ENCODE measurements around the gene ARPC1B.
A peak's percentile ranks its signal among the peaks of the same experiment; 100 is the strongest.
"Not testable (repeated sequence)": the region's sequence is repeated elsewhere in the genome, so short reads cannot be mapped to it uniquely, and the experiment has no call there.

Gene ARPC1B

DNA sequence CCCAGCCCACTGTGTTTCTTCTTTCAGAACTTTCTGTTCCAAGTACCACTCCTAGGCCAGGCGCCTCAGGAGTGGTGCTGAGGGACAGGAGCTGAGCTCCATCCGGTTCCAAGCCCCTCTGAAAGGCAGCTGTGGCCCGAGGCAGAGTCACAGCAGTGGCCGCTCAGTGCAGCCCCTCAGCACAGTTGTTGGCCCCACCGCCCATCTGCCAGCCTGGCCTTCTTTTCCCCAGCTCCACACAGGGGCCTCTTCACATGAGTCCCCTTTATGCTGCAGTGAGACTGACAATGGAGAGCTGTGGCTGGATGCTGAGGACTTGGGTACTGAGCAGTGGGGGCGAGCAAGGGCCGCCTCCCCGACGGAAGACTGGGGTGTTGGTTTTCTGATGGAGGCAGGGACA, 43.7 kb downstream of the ARPC1B start:
- no peak for DNase-seq

DNA sequence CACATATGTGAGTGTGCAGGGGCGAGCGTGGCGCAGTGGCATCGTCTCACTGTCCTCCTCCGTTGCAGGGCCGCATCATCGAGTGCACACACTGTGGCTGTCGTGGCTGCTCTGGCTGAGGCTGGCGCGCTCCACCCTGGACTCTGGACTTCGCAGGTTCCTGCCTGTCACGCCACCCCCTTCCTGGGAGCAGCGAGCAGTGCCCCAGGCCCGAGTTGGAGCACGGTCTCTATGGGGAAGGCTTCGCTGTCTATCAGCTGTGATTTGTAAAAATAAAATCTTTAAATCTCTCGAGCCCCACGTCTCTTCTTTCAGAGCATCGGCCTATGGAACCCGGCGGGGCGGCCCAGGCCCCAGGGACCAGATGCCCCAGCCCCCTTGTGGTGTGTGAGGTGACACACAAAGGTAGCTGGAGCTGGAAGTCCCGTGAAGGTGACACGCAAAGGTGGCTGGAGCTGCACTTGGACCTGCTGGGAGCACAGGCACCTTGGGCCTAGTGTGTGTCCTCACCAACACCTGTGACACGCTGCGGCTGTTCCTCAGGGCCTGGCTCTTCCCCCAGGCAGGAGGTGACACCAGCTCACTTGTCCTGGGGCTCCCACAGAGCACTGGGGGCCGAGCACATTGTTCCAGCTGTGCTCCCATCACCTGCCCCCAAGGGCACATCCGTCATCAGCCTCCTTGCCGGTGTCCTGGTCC, 44.9 kb downstream of the ARPC1B start:
- DNase-seq = no peak

DNA sequence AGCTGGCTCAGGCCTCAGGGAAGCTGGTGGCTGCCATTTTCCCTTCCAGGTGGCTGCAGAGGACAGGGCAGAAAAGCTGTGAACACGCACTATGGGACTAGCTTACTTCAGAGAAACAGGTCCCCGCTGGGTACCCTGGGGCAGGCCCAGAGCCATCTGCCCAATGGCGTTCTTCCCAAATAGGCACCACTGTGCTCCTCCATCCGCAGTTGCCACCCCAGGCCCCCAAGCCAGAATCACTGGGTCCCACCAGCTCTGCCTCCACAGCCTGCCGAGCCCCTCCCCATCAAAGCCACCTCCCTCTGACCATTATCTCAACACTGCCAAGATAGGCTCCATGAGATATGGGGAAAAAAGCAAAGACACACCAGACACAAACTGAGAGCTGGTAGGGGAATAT, 45.7 kb downstream of the ARPC1B start:
- no peak for DNase-seq

DNA sequence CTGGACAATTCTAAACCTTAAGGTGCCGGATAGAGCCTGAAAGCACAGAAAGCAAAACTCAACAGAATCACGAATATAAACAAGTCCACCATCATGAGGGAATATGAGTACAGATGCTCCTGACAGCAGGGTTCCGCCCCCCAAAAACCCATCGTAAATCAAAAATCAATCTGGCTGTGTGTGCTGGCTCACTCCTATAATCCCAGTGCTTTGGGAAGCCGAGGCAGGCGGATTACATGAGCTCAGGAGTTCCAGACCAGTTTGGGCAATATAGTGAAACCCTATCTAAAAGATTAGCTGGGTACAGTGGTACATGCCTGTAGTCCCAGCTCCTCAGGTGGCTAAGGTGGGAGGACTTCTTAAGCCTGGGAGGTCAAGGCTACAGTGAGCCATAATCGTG, 46.5 kb downstream of the ARPC1B start:
- no peak for DNase-seq

DNA sequence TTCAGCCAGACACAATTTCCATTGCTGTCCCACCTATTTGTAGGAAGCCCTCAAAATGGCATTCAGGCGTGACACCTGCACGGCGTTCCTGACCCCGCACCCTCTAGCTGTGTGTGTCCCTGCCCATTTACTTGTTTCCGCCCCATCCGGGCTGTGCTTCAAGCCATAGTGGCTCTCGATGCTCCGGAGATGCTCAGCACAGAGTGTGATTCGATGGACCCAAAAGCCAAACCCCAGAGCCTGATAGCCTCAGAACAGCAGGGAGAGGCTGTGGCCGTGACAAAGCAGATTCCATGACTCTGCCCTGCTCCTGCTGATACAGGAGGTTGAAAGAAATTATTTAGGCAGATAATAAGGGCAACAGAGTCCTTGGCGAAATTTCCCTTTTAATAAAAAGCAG, 47.7 kb downstream of the ARPC1B start:
- no peak for DNase-seq

DNA sequence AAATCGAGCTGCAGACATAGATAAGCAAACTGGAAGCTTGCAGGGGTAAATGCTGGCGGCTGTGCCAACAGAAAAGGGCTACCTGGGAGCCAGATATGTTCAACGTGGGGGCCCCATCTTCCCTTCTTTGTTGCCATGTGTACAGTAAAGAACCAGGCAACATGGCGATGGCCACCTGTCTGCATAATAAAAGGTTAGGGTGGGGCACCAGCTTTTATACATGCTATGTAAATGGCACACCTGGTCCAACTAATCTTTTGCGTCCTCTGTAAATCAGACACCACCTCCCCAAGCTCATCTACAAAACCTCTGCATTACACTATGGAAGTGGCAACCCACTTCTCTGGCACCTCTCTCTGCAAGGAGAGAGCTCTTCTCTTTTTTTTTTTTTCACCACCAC, 48.1 kb downstream of the ARPC1B start:
- no peak for DNase-seq

DNA sequence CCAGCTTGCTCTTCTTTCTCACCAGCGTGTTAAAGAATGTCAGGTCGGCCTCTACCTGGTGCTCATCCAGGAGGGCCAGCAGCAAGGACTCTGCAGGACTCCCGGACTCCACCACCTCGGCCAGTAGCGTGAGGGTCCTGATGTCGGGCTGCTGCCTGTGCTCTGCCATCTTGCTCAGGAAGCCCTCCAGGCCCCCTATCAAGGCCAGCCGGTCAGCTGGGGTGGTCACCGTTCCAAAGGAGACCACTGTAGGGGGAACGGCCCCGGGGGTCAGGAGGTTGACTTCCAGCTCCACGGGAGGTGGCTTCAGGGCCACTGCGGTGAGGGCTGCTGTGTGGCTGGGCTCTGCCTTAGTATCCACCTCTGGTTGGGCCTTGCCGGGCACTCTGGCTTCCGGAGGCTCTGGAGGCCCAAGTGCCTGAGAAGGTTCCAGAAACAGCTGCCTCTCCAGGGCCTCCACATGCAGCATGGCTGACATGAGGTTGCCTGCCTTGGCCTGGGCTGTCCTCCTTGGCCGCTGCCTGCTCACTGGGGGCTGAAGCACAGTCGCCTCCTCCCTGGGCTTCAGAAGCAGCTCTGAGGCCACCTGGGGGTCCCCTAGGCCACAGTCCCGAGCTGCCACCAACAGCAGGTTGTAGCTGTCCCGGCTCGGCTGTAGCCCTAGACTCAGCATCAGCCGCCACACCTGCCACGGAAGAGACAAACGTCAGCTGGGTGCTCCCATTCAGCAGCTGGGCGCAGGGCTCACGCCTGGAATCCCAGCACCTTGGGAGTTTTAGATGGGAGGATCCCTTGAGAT, 50.6 kb downstream of the ARPC1B start:
- no peak for DNase-seq

DNA sequence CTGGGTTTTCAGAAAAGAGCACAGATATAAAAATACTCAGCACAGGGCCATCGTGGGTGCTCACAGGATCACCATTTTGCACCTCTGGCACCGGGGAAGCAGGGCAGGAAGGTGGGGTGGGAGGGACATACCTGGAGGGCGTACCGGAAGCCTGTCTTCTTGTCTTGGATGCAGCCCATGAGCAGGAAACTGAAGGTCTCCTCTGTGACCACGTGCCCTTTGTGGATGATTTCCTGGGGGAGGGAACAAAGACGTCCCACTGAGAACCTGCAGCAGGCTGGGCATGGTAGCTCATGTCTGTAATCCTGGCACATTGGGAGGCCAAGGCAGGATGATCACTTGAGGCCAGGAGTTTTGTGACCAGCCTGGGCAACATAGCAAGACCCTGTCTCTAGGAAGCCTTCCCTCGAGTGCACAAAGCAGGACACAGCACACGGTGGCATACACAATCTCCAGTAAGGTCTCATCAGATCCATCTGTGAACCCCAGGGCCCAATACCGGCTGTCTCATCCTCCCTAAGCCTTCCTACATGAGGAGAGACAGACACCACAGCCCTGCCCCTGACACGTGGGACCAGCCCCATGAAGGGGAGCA, 54.5 kb downstream of the ARPC1B start:
- no peak for DNase-seq

DNA sequence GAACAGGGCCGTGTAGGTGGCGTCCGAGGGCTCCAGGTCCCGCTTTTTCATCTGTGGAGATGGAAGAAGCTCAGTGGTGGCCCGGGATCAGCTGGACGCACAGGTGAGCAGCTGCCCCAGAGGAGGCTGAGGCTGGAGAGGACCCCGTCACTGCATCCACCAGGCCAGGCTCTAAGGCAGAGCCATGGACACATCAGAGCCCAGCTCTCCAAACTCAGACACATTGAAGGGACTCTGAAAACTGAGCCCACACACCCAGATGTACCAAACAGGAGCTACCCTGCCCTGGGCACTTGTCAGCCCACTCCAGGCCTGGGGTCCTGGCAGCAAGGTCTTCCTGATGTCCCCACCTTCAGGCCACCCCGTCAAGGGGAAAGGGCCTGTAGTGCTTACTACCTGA, 55.2 kb downstream of the ARPC1B start:
- no peak for DNase-seq

DNA sequence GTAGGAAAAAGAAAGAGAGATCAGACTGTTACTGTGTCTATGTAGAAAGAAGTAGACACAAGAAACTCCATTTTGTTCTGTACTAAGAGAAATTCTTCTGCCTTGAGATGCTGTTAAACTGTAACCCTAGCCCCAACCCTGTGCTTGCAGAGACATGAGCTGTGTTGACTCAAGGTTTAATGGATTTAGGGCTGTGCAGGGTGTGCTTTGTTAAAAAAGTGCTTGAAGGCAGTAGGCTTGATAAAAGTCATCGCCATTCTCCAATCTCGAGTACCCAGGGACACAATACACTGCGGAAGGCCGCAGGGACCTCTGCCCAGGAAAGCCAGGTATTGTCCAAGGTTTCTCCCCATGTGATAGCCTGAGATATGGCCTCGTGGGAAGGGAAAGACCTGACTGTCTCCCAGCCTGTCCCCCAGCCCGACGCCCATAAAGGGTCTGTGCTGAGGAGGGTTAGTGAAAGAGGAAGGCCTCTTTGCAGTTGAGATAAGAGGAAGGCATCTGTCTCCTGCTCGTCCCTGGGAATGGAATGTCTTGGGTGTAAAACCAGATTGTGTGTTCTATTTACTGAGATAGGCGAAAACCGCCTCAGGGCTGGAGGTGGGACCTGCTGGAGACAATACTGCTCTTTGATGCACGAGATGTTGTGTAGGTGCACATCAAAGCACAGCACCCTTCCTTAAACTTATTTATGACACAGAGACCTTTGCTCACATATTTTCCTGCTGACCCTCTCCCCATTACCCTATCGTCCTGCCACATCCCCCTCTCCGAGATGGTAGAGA, 57.4 kb downstream of the ARPC1B start:
- not testable (repeated sequence) for DNase-seq

DNA sequence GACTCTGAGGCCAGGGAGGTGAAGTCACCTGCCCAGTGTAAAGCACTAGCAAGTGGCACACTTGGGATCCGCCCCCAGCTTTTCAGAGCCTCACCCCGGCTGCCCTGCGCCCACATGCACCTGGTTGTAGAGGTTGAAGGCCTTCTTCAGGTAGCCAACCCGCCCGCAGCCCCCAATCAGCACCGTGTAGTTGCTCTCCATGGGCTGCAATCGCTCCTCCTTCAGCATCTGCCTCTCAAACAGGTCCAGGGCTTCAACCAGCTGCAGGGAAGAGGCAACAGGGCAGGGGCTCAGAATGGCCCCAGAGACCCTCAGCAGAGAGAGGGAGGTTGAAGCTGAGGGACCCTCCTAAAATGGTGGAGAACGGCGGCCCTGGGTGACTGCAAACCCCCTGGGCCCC, 58.6 kb downstream of the ARPC1B start:
- no peak for DNase-seq

DNA sequence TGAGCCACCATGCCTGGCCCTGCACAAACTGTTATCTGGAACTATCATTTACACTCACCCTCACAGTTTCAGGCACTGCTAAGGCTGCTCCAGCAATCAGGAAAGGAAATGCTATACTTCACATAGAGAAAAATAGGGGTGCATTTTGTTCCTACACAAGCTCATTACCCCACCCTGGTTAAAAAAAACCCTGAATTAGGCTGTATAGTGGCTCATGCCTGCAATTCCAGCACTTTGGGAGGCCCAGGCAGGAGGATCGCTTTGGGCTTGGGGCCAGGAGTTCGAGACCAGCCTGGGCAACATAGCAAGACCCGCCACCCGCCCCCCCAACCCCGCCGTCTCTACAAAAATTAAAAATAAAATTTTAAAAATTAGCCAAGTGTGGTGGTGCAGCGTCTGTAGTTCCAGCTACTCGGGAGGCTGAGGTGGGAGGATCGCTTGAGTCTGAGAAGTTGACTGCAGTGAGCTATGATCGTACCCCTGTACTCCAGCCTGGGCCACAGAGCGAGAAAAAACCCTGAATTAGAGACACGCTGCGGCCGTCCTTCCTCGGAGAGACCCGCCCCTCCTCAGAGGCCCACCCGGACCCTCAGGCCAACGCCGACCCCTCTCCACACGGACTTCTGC, 63.5 kb downstream of the ARPC1B start:
- DNase-seq = no peak

DNA sequence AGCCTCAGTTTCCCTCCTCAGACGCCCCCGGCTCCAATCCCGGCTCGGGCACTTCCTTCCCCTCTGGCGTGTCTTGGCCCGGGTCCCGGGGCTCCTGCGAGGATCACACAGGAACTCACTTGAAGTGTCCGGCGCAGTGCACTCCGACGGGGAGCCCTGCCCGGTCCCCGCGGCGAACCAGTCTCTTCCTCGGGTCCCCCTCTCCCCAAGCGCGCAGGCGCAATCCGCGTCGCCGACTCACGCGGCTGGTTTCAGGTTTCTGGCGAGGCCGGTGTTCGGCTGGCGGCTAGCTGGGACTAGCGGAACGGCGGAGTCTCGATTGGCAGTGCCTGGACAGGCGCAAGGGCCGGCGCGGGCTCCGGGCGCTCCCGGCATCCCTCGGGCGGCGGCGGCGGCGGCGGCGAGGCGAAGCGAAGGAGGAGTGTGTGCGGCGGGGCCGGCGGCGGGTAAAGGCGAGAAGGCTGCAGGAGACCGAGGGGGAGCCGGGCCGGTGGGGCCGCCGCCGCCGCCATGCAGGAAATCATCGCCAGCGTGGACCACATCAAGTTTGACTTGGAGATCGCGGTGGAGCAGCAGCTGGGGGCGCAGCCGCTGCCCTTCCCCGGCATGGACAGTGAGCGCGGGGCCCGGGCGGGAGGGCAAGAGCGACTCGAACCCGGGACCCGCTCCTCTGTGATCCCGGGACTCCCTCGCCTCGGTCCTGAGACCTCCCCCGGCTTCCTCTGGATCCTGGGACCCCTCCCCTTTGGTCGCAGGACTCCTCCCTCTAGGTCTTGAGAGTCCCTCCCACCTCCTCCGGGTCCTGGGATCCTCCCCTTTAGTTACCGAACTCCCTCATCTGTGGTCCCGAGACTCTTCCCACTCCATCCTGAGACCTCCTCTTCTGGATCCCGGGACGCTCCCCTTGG, 64.3 kb downstream of the ARPC1B start, which contains the start of the genes CPSF4 and PTCD1:
Gene CPSF4, plus strand, starts transcription at position 371 of the 908 bp plus-strand sequence. Its CDS starts 140 bp downstream, at position 511.
Gene PTCD1, minus strand, starts transcription at position 226 of the 908 bp plus-strand sequence. CDS start 3,556 bp downstream, outside the sequence.
- DNase-seq = peak; percentile 89 to 91

DNA sequence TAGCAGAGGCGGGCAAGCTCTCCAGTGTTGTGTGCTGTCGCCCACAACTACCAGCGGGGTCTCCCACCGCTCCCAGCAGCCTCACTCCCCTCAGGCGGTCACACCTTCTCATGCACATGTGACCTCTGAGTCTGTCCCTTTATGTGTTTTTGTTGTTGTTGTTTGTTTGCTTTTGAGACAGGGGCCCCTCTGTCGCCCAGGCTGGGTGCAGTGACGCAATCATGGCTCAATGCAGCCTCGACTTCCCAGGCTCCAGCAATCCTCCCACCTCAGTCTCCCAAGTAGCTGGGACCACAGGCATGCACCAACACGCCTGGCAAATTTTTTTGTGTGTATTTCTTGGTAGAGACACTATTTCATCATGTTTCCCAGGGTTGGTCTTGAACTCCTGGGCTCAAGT, 65.7 kb downstream of the ARPC1B start:
- no peak for DNase-seq

Data from SHP77 (cell line).